HFFc6 (cell line): ENCODE results near the gene IL6R. TPM values are rescaled to one million over a fixed set of nuclear protein-coding genes. Genes with fewer than 3 reads are reported as not detected.

Experiments used
- DNase-seq: peaks from one replicate; pipeline ENCODE4 v3.0.0-alpha.2; 2018
- H3K27ac Mint-ChIP-seq: 2 replicates; pipeline ENCODE4 v1.8.0; 2020; ENCODE audit warnings: mild to moderate bottlenecking, mixed read lengths
- H3K27me3 Mint-ChIP-seq: 2 replicates; pipeline ENCODE4 v1.8.0; 2021; ENCODE audit warnings: mild to moderate bottlenecking, moderate library complexity, mixed read lengths; ENCODE audit not compliant: insufficient read depth
- H3K36me3 Mint-ChIP-seq: 2 replicates; pipeline ENCODE4 v1.8.0; 2021; ENCODE audit warnings: low read depth, mixed read lengths
- H3K4me1 Mint-ChIP-seq: 2 replicates; pipeline ENCODE4 v1.8.0; 2020; ENCODE audit warnings: low read depth, mixed read lengths
- H3K4me3 Mint-ChIP-seq: 2 replicates; pipeline ENCODE4 v1.8.0; 2020; ENCODE audit warnings: mild to moderate bottlenecking, moderate library complexity, mixed read lengths
- H3K9me3 Mint-ChIP-seq: 2 replicates; pipeline ENCODE4 v1.8.0; 2020; ENCODE audit warnings: mild to moderate bottlenecking, mixed read lengths
- CTCF ChIP-seq: fragments of 200-600 bp; sonication (generic); IDR thresholded peaks from 2 replicates; pipeline ENCODE4 v1.5.0; 2021; ENCODE audit warnings: antibody characterized with exemption, mild to moderate bottlenecking
- total RNA-seq, 6 experiments: library from RNA; stranded (reverse); fragmentation: NEBNext Ultra II Directional; extraction: Animal tissue kit (Norgen Biotek cat#: 25700); gene quantifications; 2 replicates in 1 of 6; 3 replicates in 5 of 6; pipeline ENCODE4 v1.2.3, GENCODE V29; 2021

The IL6R gene
- total RNA-seq, 6 experiments from 2014 or later: 2.0 to 3.9 (median 2.3) TPM

DNA sequence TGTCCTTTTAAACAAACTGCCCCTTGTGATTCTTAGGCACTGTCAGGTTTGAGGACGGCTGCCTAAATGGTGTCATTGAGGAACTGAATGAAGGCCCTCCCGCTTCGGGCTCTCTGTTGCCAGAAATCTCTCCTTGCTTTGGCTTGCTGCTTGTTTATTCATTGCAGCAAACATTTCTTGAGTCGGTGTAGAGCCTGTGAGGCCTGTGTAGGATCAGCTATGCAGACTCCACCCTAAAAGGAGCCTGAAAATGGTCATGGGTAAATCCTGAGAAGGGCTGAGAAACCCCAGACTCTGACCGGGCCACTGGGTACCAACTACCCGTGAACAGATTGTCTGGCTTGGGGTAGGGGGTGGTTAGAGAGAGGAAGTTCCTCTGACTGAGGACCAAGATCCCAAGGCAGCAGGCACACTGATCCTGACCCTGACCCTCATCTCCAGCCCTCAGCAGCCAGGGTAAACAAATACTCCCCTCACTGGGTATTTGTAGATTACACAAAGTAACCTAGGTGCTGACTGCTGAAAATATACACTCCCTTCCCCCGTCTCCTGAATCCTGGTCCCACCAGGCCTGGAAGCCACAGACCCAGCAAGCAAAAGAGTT is 3.1 kb downstream of the IL6R start:
- Mint-ChIP-seq H3K27me3 (peaks cover 9% of the 10 kb centered on the region; the same call in 1 of the 2 replicates), H3K9me3 (no peaks in the 10 kb centered on the region), H3K4me1 (peaks cover 28% of the 10 kb centered on the region), H3K27ac (no peak overlapping the region), H3K36me3 (no peaks in the 10 kb centered on the region), H3K4me3 (no peak overlapping the region)
- no peak for DNase-seq
- no peak for TF ChIP-seq CTCF

DNA sequence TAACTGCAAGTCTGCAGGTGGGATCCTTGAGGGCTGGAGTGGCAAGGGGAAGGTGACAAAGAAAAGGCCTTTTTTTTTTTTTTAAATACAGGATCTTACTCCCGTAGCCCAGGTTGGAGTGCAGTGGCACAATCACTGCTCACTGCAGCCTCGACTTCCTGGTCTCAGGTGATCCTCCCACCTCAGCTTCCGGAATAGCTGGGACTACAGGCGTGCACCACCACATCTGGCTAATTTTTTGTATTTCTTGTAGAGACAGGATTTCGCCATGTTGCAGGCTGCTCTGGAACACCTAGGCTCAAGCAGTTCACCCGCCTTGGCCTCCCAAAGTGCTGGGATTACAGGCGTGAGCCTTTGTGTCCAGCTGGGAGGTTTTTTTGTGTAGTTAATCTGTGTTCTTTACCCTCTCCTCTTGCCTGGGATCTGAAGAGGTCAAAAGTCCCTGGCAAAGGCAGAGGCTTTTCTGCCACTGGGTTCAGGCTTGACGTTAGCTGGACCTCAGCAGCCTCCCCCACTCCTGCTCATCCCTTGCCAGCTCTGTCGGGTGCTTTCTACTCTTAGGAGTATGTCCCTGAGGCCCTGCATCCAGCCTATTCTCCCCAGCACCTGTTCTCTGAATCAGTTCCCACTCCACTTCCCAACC is 5.2 kb downstream of the IL6R start:
- no peak for TF ChIP-seq CTCF
- Mint-ChIP-seq H3K4me3 (no peak overlapping the region), H3K9me3 (no peaks in the 10 kb centered on the region), H3K27me3 (peaks cover 6% of the 10 kb centered on the region; the same call in 1 of the 2 replicates), H3K36me3 (no peaks in the 10 kb centered on the region), H3K4me1 (peaks cover 24% of the 10 kb centered on the region), H3K27ac (no peak overlapping the region)
- no peak for DNase-seq

- no peak for DNase-seq
- H3K4me1 Mint-ChIP-seq: peaks cover 17% of the 10 kb centered on the region
- no peak overlapping the region for H3K27ac Mint-ChIP-seq
- H3K36me3 Mint-ChIP-seq: no peaks in the 10 kb centered on the region
- peaks cover 6% of the 10 kb centered on the region; the same call in 1 of the 2 replicates for H3K27me3 Mint-ChIP-seq
- no peak overlapping the region for H3K4me3 Mint-ChIP-seq
- no peaks in the 10 kb centered on the region for H3K9me3 Mint-ChIP-seq
- no peak for TF ChIP-seq CTCF
Measured at GRCh38 chr1:154411525-154411924, 6.4 kb downstream of the IL6R start.

DNA sequence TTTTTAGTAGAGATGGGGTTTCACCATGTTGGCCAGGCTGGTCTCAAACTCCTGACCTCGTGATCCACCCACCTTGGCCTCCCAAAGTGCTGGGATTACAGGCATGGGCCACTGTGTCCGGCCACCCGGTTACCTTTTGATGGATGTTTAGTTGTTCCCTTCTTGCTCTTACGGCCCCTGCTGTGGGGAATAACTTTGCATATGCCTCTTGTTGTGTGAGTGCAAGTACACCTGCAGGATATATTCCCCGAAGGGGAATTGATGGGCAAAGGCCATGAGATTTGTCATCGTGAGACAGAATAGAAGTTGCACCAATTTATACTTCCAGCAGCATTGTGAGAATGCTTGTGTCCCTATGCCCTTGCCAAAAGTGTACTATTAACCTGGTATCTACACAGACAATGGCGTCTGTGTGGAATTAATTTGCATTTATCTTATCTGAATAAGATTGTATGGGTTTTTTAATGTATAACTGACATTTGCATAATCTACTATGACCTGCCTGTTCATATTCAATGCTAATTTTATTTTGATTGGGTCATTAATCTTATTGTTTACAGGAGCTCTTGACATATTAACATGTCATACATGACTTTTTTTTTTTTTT is 8.1 kb downstream of the IL6R start:
- no peak for TF ChIP-seq CTCF
- H3K4me3 Mint-ChIP-seq: no peak overlapping the region
- H3K27ac Mint-ChIP-seq: no peak overlapping the region
- no peaks in the 10 kb centered on the region for H3K9me3 Mint-ChIP-seq
- no peak for DNase-seq
- peaks cover 3% of the 10 kb centered on the region for H3K4me1 Mint-ChIP-seq
- no peaks in the 10 kb centered on the region for H3K36me3 Mint-ChIP-seq
- H3K27me3 Mint-ChIP-seq: peaks cover 3% of the 10 kb centered on the region; the same call in 1 of the 2 replicates

- Mint-ChIP-seq H3K4me3 (no peak overlapping the region), H3K36me3 (no peaks in the 10 kb centered on the region), H3K27me3 (peaks cover 3% of the 10 kb centered on the region; the same call in 1 of the 2 replicates), H3K27ac (no peak overlapping the region), H3K4me1 (peaks cover 16% of the 10 kb centered on the region), H3K9me3 (no peaks in the 10 kb centered on the region)
- TF ChIP-seq CTCF: no peak
- DNase-seq: no peak
Measured at GRCh38 chr1:154414606-154415005, 9.5 kb downstream of the IL6R start.
